ENCODE results near the gene OSBPL7.

The OSBPL7 gene

DNA sequence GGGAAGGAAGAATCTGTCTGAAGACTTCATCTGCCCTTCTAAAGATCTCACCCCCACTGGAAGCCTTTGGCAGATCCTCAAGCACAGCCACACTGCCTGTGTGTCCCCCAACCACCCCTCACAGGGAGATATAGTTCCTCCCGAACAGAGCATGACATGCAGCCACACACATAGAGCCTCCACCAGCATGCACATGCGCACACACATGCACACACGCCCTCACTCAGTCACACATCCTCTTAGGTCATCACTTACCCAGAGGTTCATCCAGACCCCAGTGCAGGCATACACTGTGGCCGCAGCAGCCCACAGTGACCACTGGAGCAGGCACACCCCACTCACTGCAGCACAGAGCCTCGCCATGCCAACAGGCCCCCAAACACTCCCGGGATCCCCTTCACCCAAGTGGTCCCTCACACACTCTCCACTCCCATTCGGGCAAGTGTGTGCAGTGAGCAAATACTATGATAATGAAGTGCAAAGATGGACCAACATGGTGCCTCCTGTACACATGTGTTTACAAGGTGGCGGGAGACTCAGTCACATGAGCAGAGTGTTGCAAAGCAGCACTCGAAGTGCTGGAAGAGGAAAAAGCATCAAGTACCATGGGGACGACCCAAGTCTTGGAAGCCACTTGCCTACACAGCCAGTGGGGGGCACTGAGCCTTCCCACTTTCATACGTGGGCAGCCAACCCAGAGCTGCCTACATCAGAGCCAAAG is 46.4 kb upstream of the OSBPL7 start (continued):
- TF ChIP-seq, protein P1, sequence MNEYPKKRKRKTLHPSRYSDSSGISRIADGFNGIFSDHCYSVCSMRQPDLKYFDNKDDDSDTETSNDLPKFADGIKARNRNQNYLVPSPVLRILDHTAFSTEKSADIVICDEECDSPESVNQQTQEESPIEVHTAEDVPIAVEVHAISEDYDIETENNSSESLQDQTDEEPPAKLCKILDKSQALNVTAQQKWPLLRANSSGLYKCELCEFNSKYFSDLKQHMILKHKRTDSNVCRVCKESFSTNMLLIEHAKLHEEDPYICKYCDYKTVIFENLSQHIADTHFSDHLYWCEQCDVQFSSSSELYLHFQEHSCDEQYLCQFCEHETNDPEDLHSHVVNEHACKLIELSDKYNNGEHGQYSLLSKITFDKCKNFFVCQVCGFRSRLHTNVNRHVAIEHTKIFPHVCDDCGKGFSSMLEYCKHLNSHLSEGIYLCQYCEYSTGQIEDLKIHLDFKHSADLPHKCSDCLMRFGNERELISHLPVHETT (tag by site-specific recombination; IDR thresholded peaks at IDR 0.05): no peak
- TF ChIP-seq ZBTB11 (tag by site-specific recombination; conservative IDR thresholded peaks at IDR 0.05; ENCODE audit: low read depth) (no peak), ZFP69B (tag by site-specific recombination; IDR thresholded peaks at IDR 0.05) (no peak), ZNF660 (tag by site-specific recombination; IDR thresholded peaks at IDR 0.05) (no peak)

DNA sequence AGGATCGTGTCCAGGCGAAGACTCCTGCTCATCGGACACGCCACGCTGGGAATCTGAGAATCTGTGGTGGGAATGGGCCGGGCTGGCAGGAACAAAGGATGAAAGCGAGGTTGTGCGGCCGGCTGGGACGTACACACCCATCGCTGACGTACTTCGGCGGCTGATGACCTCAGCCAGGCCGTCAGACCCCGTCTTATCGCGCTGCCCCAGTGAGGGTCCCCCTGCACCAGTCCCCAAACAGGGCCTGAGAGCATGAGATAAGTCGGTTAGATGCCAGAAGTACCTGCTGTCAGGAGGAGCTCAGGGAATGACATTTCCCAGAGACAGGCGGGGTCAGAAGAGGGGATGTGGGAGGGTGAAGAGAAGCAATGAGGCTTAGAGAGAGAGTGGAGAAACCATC is 45.3 kb upstream of the OSBPL7 start:
- POLR2A ChIA-PET: no interaction called here
- CTCF ChIA-PET: no interaction called here
- H3K36me3 ChIP-seq (ENCODE audit: control insufficient read depth in 2 of 2, insufficient read depth in 1 of 2, low read length in 2 of 2): no peaks in the 10 kb centered on the region
- H3K9me3 ChIP-seq (ENCODE audit: control insufficient read depth, insufficient read depth, low read depth, low read length): no peaks in the 10 kb centered on the region
- H3K4me1 ChIP-seq (ENCODE audit: control insufficient read depth, insufficient read depth, low read length): no peaks in the 10 kb centered on the region; the same call in 1 of the 2 replicates
- H3K4me3 ChIP-seq (ENCODE audit: low read depth, low read length): no peak overlapping the region
- H3K27ac ChIP-seq (ENCODE audit: extremely low read depth, low read depth, low read length): no peak overlapping the region
- TF ChIP-seq ZNF645 (tag by site-specific recombination; IDR thresholded peaks at IDR 0.05) (no peak), SP2 (tag by site-specific recombination; IDR thresholded peaks at IDR 0.05) (no peak), ZNF23 (tag by site-specific recombination; IDR thresholded peaks at IDR 0.05; ENCODE audit: borderline replicate concordance) (no peak), ZNF16 (tag by site-specific recombination; IDR thresholded peaks at IDR 0.05; ENCODE audit: low read depth) (no peak), ZNF548 (tag by site-specific recombination; IDR thresholded peaks at IDR 0.05) (no peak), PRDM1 (tag by site-specific recombination; IDR thresholded peaks at IDR 0.05) (no peak), BCL11A (tag by site-specific recombination; IDR thresholded peaks at IDR 0.05; ENCODE audit: low read depth) (no peak), HIC1 (tag by site-specific recombination; IDR thresholded peaks at IDR 0.05) (no peak), INSM2 (tag by site-specific recombination; IDR thresholded peaks at IDR 0.05) (no peak), ZNF76 (tag by site-specific recombination; IDR thresholded peaks at IDR 0.05; ENCODE audit: borderline replicate concordance, low read depth) (no peak), ZNF398 (tag by site-specific recombination; IDR thresholded peaks at IDR 0.05) (no peak), ZNF664 (tag by site-specific recombination; IDR thresholded peaks at IDR 0.05) (no peak)
- TF ChIP-seq, protein P2, sequence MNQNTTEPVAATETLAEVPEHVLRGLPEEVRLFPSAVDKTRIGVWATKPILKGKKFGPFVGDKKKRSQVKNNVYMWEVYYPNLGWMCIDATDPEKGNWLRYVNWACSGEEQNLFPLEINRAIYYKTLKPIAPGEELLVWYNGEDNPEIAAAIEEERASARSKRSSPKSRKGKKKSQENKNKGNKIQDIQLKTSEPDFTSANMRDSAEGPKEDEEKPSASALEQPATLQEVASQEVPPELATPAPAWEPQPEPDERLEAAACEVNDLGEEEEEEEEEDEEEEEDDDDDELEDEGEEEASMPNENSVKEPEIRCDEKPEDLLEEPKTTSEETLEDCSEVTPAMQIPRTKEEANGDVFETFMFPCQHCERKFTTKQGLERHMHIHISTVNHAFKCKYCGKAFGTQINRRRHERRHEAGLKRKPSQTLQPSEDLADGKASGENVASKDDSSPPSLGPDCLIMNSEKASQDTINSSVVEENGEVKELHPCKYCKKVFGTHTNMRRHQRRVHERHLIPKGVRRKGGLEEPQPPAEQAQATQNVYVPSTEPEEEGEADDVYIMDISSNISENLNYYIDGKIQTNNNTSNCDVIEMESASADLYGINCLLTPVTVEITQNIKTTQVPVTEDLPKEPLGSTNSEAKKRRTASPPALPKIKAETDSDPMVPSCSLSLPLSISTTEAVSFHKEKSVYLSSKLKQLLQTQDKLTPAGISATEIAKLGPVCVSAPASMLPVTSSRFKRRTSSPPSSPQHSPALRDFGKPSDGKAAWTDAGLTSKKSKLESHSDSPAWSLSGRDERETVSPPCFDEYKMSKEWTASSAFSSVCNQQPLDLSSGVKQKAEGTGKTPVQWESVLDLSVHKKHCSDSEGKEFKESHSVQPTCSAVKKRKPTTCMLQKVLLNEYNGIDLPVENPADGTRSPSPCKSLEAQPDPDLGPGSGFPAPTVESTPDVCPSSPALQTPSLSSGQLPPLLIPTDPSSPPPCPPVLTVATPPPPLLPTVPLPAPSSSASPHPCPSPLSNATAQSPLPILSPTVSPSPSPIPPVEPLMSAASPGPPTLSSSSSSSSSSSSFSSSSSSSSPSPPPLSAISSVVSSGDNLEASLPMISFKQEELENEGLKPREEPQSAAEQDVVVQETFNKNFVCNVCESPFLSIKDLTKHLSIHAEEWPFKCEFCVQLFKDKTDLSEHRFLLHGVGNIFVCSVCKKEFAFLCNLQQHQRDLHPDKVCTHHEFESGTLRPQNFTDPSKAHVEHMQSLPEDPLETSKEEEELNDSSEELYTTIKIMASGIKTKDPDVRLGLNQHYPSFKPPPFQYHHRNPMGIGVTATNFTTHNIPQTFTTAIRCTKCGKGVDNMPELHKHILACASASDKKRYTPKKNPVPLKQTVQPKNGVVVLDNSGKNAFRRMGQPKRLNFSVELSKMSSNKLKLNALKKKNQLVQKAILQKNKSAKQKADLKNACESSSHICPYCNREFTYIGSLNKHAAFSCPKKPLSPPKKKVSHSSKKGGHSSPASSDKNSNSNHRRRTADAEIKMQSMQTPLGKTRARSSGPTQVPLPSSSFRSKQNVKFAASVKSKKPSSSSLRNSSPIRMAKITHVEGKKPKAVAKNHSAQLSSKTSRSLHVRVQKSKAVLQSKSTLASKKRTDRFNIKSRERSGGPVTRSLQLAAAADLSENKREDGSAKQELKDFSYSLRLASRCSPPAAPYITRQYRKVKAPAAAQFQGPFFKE (tag by site-specific recombination; IDR thresholded peaks at IDR 0.05; ENCODE audit: borderline replicate concordance): no peak

All from HEK293 (cell line).